Measurements from ENCODE around the gene ULK1.

Gene ULK1

GRCh38 chr12:131894313-131894860, at the start of gene ULK1:
TSS of gene ULK1 (plus strand) at chr12:131894622. CDS start at chr12:131895002, 380 bp downstream.
- DNase-seq, result peak; percentile 91

GRCh38 chr12:131844656-131845055, 49.8 kb upstream of the ULK1 start:
- DNase-seq, result no peak

GRCh38 chr12:131845121-131845520, 49.3 kb upstream of the ULK1 start:
- no peak for DNase-seq

- no peak for DNase-seq
Observed at GRCh38 chr12:131847456-131847855, 47.0 kb upstream of the ULK1 start.

- no peak for DNase-seq
Observed at GRCh38 chr12:131848753-131849152, 45.7 kb upstream of the ULK1 start.

GRCh38 chr12:131849700-131850553, 44.5 kb upstream of the ULK1 start:
- no peak for DNase-seq

- peak; percentile 39 for DNase-seq
Observed at GRCh38 chr12:131850856-131851559, 43.4 kb upstream of the ULK1 start.

- no peak for DNase-seq
Observed at GRCh38 chr12:131851741-131852550, 42.5 kb upstream of the ULK1 start.

GRCh38 chr12:131852551-131853299, 41.7 kb upstream of the ULK1 start:
- no peak for DNase-seq

GRCh38 chr12:131853832-131854797, 40.3 kb upstream of the ULK1 start:
- DNase-seq, result no peak

- DNase-seq, result no peak
Observed at GRCh38 chr12:131854861-131855476, 39.5 kb upstream of the ULK1 start.

- DNase-seq, result no peak
Observed at GRCh38 chr12:131855521-131856142, 38.8 kb upstream of the ULK1 start.

- no peak for DNase-seq
Observed at GRCh38 chr12:131856366-131857097, 37.9 kb upstream of the ULK1 start.

- no peak for DNase-seq
Observed at GRCh38 chr12:131857908-131858850, 36.2 kb upstream of the ULK1 start.

GRCh38 chr12:131860472-131861260, 33.8 kb upstream of the ULK1 start:
- DNase-seq, result peak; percentile 24

GRCh38 chr12:131861261-131862083, 33.0 kb upstream of the ULK1 start:
- no peak for DNase-seq
